ENCODE measurements around the gene EGR1.
A peak's percentile ranks its signal among the peaks of the same experiment; 100 is the strongest.

The EGR1 gene

GRCh38 chr5:138448070-138448469 lies 17.2 kb upstream of the EGR1 start:
- TF ChIP-seq CTCF (IDR thresholded peaks at IDR 0.05; ENCODE audit: insufficient read depth, low read depth, low read length, missing control alignments) = no peak
- no peak for DNase-seq (ENCODE audit: low read depth)
- no peak overlapping the region for H3K4me3 ChIP-seq (ENCODE audit: low read depth, low read length)

GRCh38 chr5:138448481-138449398 lies 16.5 kb upstream of the EGR1 start:
- DNase-seq (ENCODE audit: low read depth) = peak; percentile 15

GRCh38 chr5:138449501-138450239 lies 15.6 kb upstream of the EGR1 start:
- peak; percentile 92 for TF ChIP-seq CTCF (IDR thresholded peaks at IDR 0.05; ENCODE audit: insufficient read depth, low read depth, low read length, missing control alignments)
- no peak overlapping the region for H3K4me3 ChIP-seq (ENCODE audit: low read depth, low read length)
- DNase-seq (ENCODE audit: low read depth) = peak; percentile 80

More at GRCh38 chr5:138448481-138449398, 16.5 kb upstream of the EGR1 start:
- H3K4me3 ChIP-seq (ENCODE audit: low read depth, low read length) = no peak overlapping the region
- TF ChIP-seq CTCF (IDR thresholded peaks at IDR 0.05; ENCODE audit: insufficient read depth, low read depth, low read length, missing control alignments) = no peak

- no peak overlapping the region for H3K4me3 ChIP-seq (ENCODE audit: low read depth, low read length)
- DNase-seq (ENCODE audit: low read depth) = no peak
- no peak for TF ChIP-seq CTCF (IDR thresholded peaks at IDR 0.05; ENCODE audit: insufficient read depth, low read depth, low read length, missing control alignments)
Measured at GRCh38 chr5:138450971-138451370, 14.3 kb upstream of the EGR1 start.

- DNase-seq (ENCODE audit: low read depth) = no peak
- H3K4me3 ChIP-seq (ENCODE audit: low read depth, low read length) = no peak overlapping the region
- no peak for TF ChIP-seq CTCF (IDR thresholded peaks at IDR 0.05; ENCODE audit: insufficient read depth, low read depth, low read length, missing control alignments)
Measured at GRCh38 chr5:138452720-138453119, 12.6 kb upstream of the EGR1 start.

GRCh38 chr5:138453590-138453989 lies 11.7 kb upstream of the EGR1 start:
- no peak for DNase-seq (ENCODE audit: low read depth)
- no peak for TF ChIP-seq CTCF (IDR thresholded peaks at IDR 0.05; ENCODE audit: insufficient read depth, low read depth, low read length, missing control alignments)
- no peak overlapping the region for H3K4me3 ChIP-seq (ENCODE audit: low read depth, low read length)
